IPS-20b (cell line): Measurements from ENCODE around the gene INHBB.
"Not testable (repeated sequence)": the region's sequence is repeated elsewhere in the genome, so short reads cannot be mapped to it uniquely, and the experiment has no call there.

Source experiments
- H3K27ac ChIP-seq: one replicate; pipeline ENCODE4 v1.5.1; 2013; ENCODE audit warnings: low read length
- H3K27me3 ChIP-seq: 2 replicates; pipeline ENCODE4 v1.6.1; 2013; ENCODE audit warnings: mild to moderate bottlenecking, low read length, inconsistent platforms; ENCODE audit not compliant: insufficient read depth
- H3K36me3 ChIP-seq: 2 replicates; pipeline ENCODE4 v1.6.1; 2013; ENCODE audit warnings: low read depth, mild to moderate bottlenecking, inconsistent platforms, low read length, moderate library complexity; ENCODE audit not compliant: insufficient read depth
- H3K4me1 ChIP-seq: 2 replicates; pipeline ENCODE4 v1.6.1; 2013; ENCODE audit warnings: mild to moderate bottlenecking, control low read depth, inconsistent platforms, low read length, moderate library complexity; ENCODE audit not compliant: insufficient read depth
- H3K4me3 ChIP-seq: 2 replicates; pipeline ENCODE4 v1.5.1; 2013; ENCODE audit warnings: mild to moderate bottlenecking, low read length, inconsistent platforms
- H3K9ac ChIP-seq: 2 replicates; pipeline ENCODE4 v1.6.1; 2013; ENCODE audit warnings: low read depth, mild to moderate bottlenecking, inconsistent platforms, low read length, moderate library complexity
- H3K9me3 ChIP-seq: 2 replicates; pipeline ENCODE4 v1.6.1; 2013; ENCODE audit warnings: mild to moderate bottlenecking, low read depth, low read length, inconsistent platforms; ENCODE audit not compliant: insufficient read depth

INHBB gene

DNA sequence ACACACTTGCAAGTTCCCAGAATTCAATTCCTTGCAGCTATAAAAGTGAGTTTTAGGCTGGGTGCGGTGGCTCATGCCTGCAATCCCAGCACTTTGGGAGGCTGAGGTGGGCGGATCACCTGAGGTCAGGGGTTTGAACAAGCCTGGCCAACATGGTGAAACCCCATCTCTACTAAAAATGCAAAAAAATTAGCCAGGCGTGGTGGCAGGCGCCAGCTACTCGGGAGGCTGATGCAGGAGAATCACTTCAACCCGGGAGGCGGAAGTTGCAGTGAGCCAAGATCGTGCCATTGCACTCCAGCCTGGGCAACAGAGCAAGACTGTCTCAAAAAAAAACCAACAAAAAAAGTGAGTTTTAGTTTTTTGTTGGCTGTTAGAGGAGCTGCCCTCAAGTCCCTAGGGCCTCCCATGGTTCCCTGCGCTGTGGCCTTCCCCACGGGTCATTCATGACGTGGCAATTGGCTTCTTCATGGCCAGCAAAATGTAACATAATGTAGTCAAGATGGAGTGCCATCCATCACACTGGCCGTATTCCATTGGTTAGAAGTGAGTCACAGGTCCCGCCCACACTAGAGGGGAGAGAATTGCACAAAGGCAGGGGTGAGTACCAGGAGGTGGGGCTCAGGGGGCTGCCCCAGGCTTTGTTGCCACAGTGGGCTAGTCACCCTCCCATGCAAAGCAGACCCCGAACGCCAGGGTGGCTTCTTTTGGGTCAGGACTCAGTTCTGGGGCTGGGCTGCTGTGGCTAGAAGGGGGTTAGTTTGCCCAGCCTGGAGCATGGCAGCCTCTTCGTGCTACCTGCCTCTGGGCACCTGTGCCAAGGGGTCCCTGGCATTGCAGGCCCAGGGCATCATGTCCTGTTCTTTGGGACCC lies 37.7 kb upstream of the INHBB start:
- Histone ChIP-seq H3K4me3 (no peak overlapping the region), H3K4me1 (no peaks in the 10 kb centered on the region), H3K27me3 (peaks cover 43% of the 10 kb centered on the region), H3K27ac (no peak overlapping the region), H3K9me3 (no peaks in the 10 kb centered on the region), H3K36me3 (no peaks in the 10 kb centered on the region), H3K9ac (no peak overlapping the region)

DNA sequence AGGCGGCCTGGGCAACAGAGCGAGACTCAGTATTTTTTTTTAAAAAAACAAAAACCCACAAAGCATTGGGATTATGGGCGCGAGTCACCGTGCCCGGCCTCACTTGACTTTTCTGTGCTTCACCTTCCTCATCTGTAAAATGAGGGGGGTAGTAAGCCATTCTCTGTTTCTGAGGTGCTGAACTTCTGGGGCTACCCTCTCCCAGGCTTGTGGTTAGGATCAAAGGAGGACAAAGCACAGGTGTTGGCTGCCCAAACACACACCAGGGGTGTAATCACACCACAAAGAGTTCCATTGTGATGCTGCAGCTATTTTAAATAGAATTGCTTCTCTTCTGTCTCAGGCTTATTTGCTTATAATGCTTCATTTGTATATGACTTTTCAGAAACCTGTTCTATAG lies 35.8 kb upstream of the INHBB start:
- H3K27ac ChIP-seq, result no peak overlapping the region
- H3K4me1 ChIP-seq, result no peaks in the 10 kb centered on the region

DNA sequence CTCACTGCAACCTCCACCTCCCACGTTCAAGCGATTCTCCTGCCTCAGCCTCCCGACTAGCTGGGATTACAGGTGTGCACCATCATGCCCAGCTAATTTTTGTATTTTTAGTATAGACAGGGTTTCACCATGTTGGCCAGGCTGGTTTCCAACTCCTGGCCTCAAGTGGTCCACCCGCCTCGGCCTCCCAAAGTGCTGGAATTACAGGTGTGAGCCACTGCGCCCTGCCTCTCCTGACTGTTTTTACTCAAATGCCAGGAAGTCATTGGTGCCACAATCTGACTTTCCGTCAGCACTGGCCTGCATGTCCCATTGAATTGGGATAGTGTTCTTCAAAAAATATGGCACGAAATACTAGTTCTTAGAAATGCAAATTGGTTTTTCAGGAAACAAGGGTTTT lies 35.1 kb upstream of the INHBB start:
- H3K4me1 ChIP-seq, H3K9ac ChIP-seq, H3K36me3 ChIP-seq, H3K9me3 ChIP-seq, H3K4me3 ChIP-seq, H3K27ac ChIP-seq: not testable (repeated sequence)
- peaks cover 69% of the 10 kb centered on the region for H3K27me3 ChIP-seq

More for the DNA sequence above, 35.8 kb upstream of the INHBB start:
- Histone ChIP-seq H3K9ac (no peak overlapping the region), H3K27me3 (peaks cover 62% of the 10 kb centered on the region), H3K4me3 (no peak overlapping the region), H3K9me3 (no peaks in the 10 kb centered on the region), H3K36me3 (no peaks in the 10 kb centered on the region)

DNA sequence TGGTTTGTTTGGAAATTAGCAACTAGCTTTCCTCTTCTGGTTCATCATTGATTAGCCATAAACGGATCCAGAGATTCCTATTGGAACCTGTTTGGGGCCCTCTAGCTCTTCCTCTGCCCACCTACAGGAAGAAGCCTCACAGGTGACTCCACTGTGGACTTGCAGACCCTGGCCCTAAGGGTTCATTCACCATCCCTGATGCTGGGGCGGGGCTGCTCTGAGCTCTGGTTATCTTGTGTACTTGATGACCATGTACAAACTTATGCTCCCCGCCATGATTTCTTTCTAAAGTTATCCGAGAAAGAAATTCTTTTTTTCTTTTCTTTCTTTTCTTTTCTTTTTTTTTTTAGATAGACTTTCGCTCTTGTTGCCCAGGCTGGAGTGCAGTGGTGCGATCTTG lies 33.9 kb upstream of the INHBB start:
- no peak overlapping the region for H3K9ac ChIP-seq
- no peaks in the 10 kb centered on the region for H3K36me3 ChIP-seq
- peaks cover 75% of the 10 kb centered on the region for H3K27me3 ChIP-seq
- H3K9me3 ChIP-seq, result no peaks in the 10 kb centered on the region
- no peaks in the 10 kb centered on the region for H3K4me1 ChIP-seq
- H3K4me3 ChIP-seq, result no peak overlapping the region
- H3K27ac ChIP-seq, result no peak overlapping the region

DNA sequence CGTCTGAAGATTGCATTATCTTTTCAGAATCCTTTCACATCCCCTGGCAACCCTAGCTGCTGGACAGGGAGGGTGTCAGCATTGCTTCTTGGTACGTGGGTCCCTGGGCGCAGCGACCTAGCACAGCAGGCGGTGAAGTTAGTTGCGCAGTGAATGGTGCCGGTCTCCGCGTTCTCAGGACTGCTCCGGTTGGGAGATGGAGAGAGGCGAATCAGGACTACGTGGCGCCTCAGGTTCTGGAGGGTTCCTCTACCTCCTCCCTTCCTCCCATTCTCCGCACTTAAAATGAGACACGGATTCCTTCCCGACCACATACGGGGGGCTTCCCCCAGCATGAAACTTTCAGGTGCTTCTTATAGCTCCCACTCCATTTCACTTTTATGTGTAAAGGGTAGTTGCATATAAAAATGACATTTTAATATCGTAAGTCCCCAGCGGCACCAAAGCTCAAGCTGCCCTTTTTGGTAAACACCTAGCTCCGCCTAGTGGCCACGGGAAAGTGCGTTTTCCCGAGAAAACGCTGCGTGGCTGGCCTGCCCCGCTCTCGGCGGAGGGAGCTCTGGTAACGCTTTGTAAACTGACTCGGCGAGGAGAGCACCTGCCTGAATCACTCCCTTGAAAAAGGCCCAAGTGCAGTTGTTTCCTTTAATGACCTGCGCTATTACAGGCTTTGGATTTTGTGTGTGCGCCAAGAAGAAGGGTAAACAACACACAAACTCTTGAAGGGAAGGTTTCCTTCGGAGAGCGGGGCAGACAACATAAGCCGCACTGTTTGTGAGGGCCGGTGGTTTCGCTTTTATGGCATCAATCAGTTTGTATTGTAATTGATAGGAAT lies 32.9 kb upstream of the INHBB start:
- H3K9me3 ChIP-seq, result no peaks in the 10 kb centered on the region
- H3K9ac ChIP-seq, result no peak overlapping the region
- no peaks in the 10 kb centered on the region for H3K36me3 ChIP-seq
- H3K4me1 ChIP-seq, result no peaks in the 10 kb centered on the region
- H3K27ac ChIP-seq, result no peak overlapping the region
- H3K4me3 ChIP-seq, result peak overlapping the region; percentile 56; the same call in 1 of the 2 replicates
- H3K27me3 ChIP-seq, result peaks cover 75% of the 10 kb centered on the region

DNA sequence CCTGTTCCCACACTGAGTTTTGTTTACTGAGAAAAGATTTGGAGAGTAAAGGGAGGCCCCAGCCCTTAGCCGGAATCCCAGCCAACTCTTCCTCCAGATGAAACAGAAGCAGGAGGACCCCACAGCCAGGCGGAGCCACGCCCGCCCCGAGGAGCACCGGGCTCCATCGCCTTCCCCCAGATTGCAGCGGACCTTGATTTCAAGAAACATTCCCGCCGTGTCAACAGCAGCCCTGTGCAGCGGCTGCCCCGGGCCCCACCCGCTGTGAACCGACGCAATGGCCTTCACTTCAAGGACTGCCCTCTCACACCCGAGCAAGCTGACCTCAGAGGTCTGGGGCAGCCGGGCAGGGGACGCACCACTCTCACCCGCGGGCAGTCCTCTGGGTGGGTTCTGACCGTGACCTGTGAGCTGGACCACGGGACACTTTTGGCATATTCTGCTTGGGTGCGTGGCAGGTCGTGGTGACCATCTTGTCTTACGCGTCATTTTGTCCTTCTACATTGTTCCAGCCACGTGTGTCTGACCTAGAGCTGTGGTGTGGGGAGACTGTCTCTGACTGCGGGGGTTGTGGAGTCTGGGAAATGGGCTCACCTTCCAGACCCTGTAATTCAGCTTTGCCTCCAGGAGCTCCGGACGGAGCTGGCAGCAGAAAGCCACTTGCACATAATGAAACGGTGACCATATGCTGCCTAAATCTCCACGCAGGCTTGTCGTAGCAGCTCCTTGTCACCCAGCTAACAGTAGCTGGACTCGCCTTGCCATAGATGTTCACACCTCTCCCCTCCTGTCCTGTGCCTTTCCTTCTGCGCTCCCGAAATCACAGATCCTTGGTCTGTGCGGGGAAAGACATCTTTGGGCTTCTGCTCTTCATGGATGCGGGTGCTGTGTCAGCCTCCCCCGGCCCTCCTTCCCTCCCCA lies 32.0 kb upstream of the INHBB start:
- Histone ChIP-seq H3K4me1 (no peaks in the 10 kb centered on the region), H3K9ac (no peak overlapping the region), H3K27ac (no peak overlapping the region), H3K27me3 (peaks cover 68% of the 10 kb centered on the region), H3K4me3 (peak overlapping the region; percentile 6; the same call in 1 of the 2 replicates), H3K36me3 (no peaks in the 10 kb centered on the region), H3K9me3 (no peaks in the 10 kb centered on the region)

- Histone ChIP-seq H3K4me3 (no peak overlapping the region), H3K27me3 (peaks cover 63% of the 10 kb centered on the region), H3K9ac (no peak overlapping the region), H3K4me1 (no peaks in the 10 kb centered on the region), H3K27ac (no peak overlapping the region), H3K36me3 (no peaks in the 10 kb centered on the region), H3K9me3 (no peaks in the 10 kb centered on the region)
Observed at GRCh38 chr2:120314690-120315366, 31.1 kb upstream of the INHBB start.

DNA sequence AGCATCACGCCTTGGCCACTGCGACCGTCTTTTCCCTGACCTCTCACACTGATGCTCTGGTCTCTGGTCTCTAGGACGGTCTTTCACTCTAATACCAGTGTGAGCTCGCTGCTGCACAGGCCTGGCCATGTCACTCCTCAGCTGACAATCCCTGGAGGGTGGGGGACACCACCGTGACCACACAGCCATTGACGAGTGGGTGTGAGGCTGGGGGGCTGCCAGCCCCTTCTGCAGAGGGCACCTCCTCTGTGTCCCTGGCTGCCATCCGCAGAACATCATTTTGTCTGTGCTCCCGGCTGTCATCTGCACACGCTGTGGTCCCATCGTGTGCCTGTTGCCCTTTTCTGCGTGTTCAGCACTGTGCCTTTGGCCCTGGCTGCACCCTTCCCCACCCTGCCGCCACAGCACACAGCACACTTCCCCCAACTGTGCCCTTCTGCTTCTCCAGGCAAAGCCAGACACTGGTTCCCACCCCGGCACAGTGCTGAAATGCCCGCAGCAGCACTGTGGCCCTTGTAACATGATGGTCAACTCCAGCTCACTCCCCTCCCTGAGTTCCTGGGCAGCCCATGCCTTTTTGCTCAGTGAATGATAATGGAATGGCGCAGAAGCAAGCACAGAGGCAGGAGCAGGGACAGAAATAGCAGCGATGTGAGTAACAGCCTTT lies 30.4 kb upstream of the INHBB start:
- Histone ChIP-seq H3K27ac (no peak overlapping the region), H3K4me1 (no peaks in the 10 kb centered on the region), H3K9me3 (no peaks in the 10 kb centered on the region), H3K27me3 (peaks cover 66% of the 10 kb centered on the region), H3K36me3 (no peaks in the 10 kb centered on the region), H3K4me3 (no peak overlapping the region), H3K9ac (no peak overlapping the region)

GRCh38 chr2:120316071-120316470 lies 29.9 kb upstream of the INHBB start:
- Histone ChIP-seq H3K4me1 (no peaks in the 10 kb centered on the region), H3K9me3 (no peaks in the 10 kb centered on the region), H3K36me3 (no peaks in the 10 kb centered on the region), H3K9ac (no peak overlapping the region), H3K27me3 (peaks cover 60% of the 10 kb centered on the region), H3K27ac (no peak overlapping the region), H3K4me3 (no peak overlapping the region)

DNA sequence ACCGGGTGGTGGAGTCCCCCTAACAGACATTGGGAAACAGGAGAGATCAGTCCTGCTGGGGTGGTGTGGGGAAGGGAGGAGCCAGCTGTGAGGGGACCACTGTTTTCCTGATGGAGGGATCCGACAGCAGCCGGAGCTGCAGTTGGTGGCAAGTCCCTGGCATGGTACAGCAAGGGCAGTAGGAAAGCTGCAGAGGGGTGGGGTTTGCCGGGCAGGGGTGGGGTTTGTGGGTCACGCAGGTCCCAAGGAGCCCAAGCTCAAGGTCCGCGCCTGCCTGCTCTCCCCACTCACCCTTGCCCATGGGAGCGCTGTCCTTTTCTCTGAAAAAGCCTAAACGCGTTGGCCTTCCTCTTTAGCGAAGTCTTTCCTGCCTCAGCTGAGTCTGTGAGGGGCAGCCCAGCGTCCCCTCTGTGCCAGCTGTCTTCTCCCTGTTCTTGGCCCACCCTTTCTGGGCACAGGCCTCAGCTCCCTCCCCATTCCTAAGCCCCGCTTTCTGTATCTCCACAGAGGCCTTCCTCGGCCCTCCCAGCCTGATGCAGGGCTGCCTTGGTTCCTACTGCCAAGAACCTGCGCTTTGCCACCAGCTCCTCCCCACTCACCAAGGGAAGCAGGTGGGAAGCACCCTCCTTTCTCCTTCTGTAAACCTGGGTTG lies 29.3 kb upstream of the INHBB start:
- Histone ChIP-seq H3K9me3 (no peaks in the 10 kb centered on the region), H3K27me3 (peaks cover 55% of the 10 kb centered on the region), H3K9ac (no peak overlapping the region), H3K27ac (no peak overlapping the region), H3K36me3 (no peaks in the 10 kb centered on the region), H3K4me1 (no peaks in the 10 kb centered on the region), H3K4me3 (no peak overlapping the region)
